Keratinocyte (primary cell): ENCODE data around the gene CDK3. TPM values are rescaled to one million over a fixed set of nuclear protein-coding genes. Genes with fewer than 3 reads are reported as not detected.
A peak's percentile ranks its signal among the peaks of the same experiment; 100 is the strongest.
"Not testable (repeated sequence)": the region's sequence is repeated elsewhere in the genome, so short reads cannot be mapped to it uniquely, and the experiment has no call there.

ENCODE experiments used
- DNase-seq: peaks from one replicate; pipeline ENCODE4 v3.0.0-alpha.2; 2011; ENCODE audit warnings: low read depth, missing footprints, low spot score
- FAIRE-seq: peaks from 2 replicates; lab custom pipeline; 2011; peaks lifted over from hg19 to GRCh38; lab: Jason Lieb, UNC
- H2AFZ ChIP-seq: 2 replicates; pipeline ENCODE4 v1.6.0; 2012; ENCODE audit warnings: low read length, control low read depth, inconsistent platforms; ENCODE audit not compliant: control insufficient read depth
- H3K27ac ChIP-seq: 2 replicates; pipeline ENCODE4 v1.5.1; 2011; ENCODE audit warnings: low read length; ENCODE audit not compliant: control insufficient read depth, insufficient read depth
- H3K27me3 ChIP-seq: 3 replicates; pipeline ENCODE4 v1.6.0; 2011; ENCODE audit warnings: low read length; ENCODE audit not compliant: control insufficient read depth, insufficient read depth; ENCODE audit errors: extremely low read depth
- H3K36me3 ChIP-seq, 2 experiments: 2 replicates in 1 of 2; 3 replicates in 1 of 2; pipeline ENCODE4 v1.5.1; 2011; ENCODE audit warnings: low read length in 2 of 2, mild to moderate bottlenecking in 1 of 2; ENCODE audit not compliant: control insufficient read depth in 2 of 2, insufficient read depth in 2 of 2; ENCODE audit errors: extremely low read depth in 1 of 2
- H3K4me1 ChIP-seq: 3 replicates; pipeline ENCODE4 v1.5.1; 2011; ENCODE audit warnings: low read length; ENCODE audit not compliant: control insufficient read depth, insufficient read depth; ENCODE audit errors: extremely low read depth
- H3K4me2 ChIP-seq: 3 replicates; pipeline ENCODE4 v1.6.0; 2011; ENCODE audit warnings: low read depth, low read length; ENCODE audit not compliant: control insufficient read depth, insufficient read depth; ENCODE audit errors: extremely low read depth
- H3K4me3 ChIP-seq, 3 experiments: fragments of 200-600 bp in 1 of 3; sonication (generic) in 1 of 3; 2 replicates in 2 of 3; 3 replicates in 1 of 3; pipeline ENCODE4 v1.5.1; 2011 to 2016; ENCODE audit warnings: low read length in 3 of 3, mild to moderate bottlenecking in 3 of 3, control low read depth in 2 of 3, inconsistent platforms in 1 of 3, low read depth in 1 of 3, mixed read lengths in 1 of 3, mixed run types in 1 of 3, moderate library complexity in 1 of 3; ENCODE audit not compliant: control insufficient read depth in 2 of 3, insufficient read depth in 2 of 3; ENCODE audit errors: extremely low read depth in 1 of 3
- H3K79me2 ChIP-seq: 2 replicates; pipeline ENCODE4 v1.6.0; 2012; ENCODE audit warnings: low read length; ENCODE audit not compliant: control insufficient read depth, insufficient read depth
- H3K9ac ChIP-seq: 3 replicates; pipeline ENCODE4 v1.6.0; 2011; ENCODE audit warnings: low read length; ENCODE audit not compliant: control insufficient read depth, insufficient read depth; ENCODE audit errors: extremely low read depth
- H3K9me1 ChIP-seq: 3 replicates; pipeline ENCODE4 v1.6.0; 2011; ENCODE audit warnings: low read length; ENCODE audit not compliant: control insufficient read depth, insufficient read depth; ENCODE audit errors: extremely low read depth
- H3K9me3 ChIP-seq: 2 replicates; pipeline ENCODE4 v1.5.1; 2012; ENCODE audit warnings: low read depth, low read length; ENCODE audit not compliant: control insufficient read depth
- H4K20me1 ChIP-seq: 3 replicates; pipeline ENCODE4 v1.6.0; 2011; ENCODE audit warnings: low read length; ENCODE audit not compliant: control insufficient read depth, insufficient read depth; ENCODE audit errors: extremely low read depth
- CTCF ChIP-seq, 3 experiments: IDR thresholded peaks in 1 of 3; conservative IDR thresholded peaks in 1 of 3; optimal IDR thresholded peaks in 1 of 3; 2 replicates in 2 of 3; 3 replicates in 1 of 3; pipeline versions ENCODE3 to v1.5.1; 2011; ENCODE audit warnings: low read length in 3 of 3, mild to moderate bottlenecking in 3 of 3, moderate library complexity in 2 of 3, control low read depth in 1 of 3, inconsistent platforms in 1 of 3; ENCODE audit not compliant: insufficient read depth in 2 of 3; ENCODE audit errors: extremely low read depth in 1 of 3
- EZH2 ChIP-seq: IDR thresholded peaks from one replicate; pipeline ENCODE4 v1.6.1; 2012; ENCODE audit warnings: inconsistent platforms, mild to moderate bottlenecking, low read length, moderate library complexity
- dilution Hi-C: fragments of 300-500 bp; cut with MboI; formaldehyde crosslinking; loops from one replicate; pipeline ENCODE4 v1.7.0; 2020; ENCODE audit warnings: low sequenced_read_pairs; ENCODE audit not compliant: extremely low pct_ligation_motif_present
- polyA plus RNA-seq, 5 experiments: library from polyadenylated mRNA; depleted of rRNA in 3 of 5; stranded (reverse) in 3 of 5; stranded (forward) in 1 of 5; unstranded in 1 of 5; fragments of >200 nt; gene quantifications; 1 replicate in 1 of 5; 2 replicates in 3 of 5; 3 replicates in 1 of 5; pipeline versions ENCODE4 v1.2.1 to v1.2.3, GENCODE V29; 2011 to 2012; ENCODE audit warnings: missing spikeins in 2 of 5, low read depth in 1 of 5, low replicate concordance in 1 of 5

Gene CDK3
- polyA plus RNA-seq, 1 donor (not counting 4 experiments of a cell fraction or from before 2014, with no cell fraction given), result 1.8 TPM

- peaks cover 5 to 11% of the 10 kb centered on the region in 2 experiments for H3K36me3 ChIP-seq
- no peak overlapping the region for H3K4me3 ChIP-seq
- no peaks in the 10 kb centered on the region for H3K79me2 ChIP-seq
- no peak overlapping the region for H2AFZ ChIP-seq
- H3K9ac ChIP-seq, result no peak overlapping the region
- dilution Hi-C loops, result no loop called here
- no peaks in the 10 kb centered on the region for H4K20me1 ChIP-seq
- no peaks in the 10 kb centered on the region for H3K4me1 ChIP-seq
- FAIRE-seq (no peak), DNase-seq (no peak)
- no peaks in the 10 kb centered on the region for H3K9me3 ChIP-seq
- H3K27ac ChIP-seq, result no peak overlapping the region
- no peak overlapping the region for H3K4me2 ChIP-seq
- H3K27me3 ChIP-seq, result no peaks in the 10 kb centered on the region
- TF ChIP-seq CTCF (optimal IDR thresholded peaks at IDR 0.05 in 1 of 3, IDR thresholded peaks at IDR 0.05 in 1 of 3, conservative IDR thresholded peaks at IDR 0.05 in 1 of 3; ENCODE audit: extremely low read depth in 1 of 3, insufficient read depth in 2 of 3, low read length in 3 of 3) (no peak), EZH2 (no peak)
- no peaks in the 10 kb centered on the region for H3K9me1 ChIP-seq
These were observed 30.0 kb upstream of the CDK3 start for GRCh38 chr17:75970626-75971025.

- dilution Hi-C loops, H3K9me1 ChIP-seq, H3K4me2 ChIP-seq, H3K27ac ChIP-seq, H3K27me3 ChIP-seq, H3K9ac ChIP-seq, H4K20me1 ChIP-seq, H3K4me3 ChIP-seq, H2AFZ ChIP-seq, DNase-seq, H3K79me2 ChIP-seq, H3K9me3 ChIP-seq, FAIRE-seq, H3K36me3 ChIP-seq: not testable (repeated sequence)
- peaks cover 10% of the 10 kb centered on the region for H3K4me1 ChIP-seq
These were observed 25.5 kb upstream of the CDK3 start for GRCh38 chr17:75975187-75975586.

GRCh38 chr17:75975757-75976174 is 24.9 kb upstream of the CDK3 start:
- Histone ChIP-seq H4K20me1 (no peaks in the 10 kb centered on the region), H3K9ac (no peak overlapping the region), H2AFZ (peak overlapping the region; percentile 13), H3K36me3 (peaks cover 0 to 4% of the 10 kb centered on the region in 2 experiments), H3K9me1 (no peaks in the 10 kb centered on the region), H3K79me2 (peaks cover 3% of the 10 kb centered on the region), H3K4me3 (peak overlapping the region in 2 of 3 experiments; percentile 25 to 44), H3K27ac (peak overlapping the region; percentile 10), H3K4me1 (peaks cover 12% of the 10 kb centered on the region), H3K27me3 (no peaks in the 10 kb centered on the region), H3K4me2 (peak overlapping the region; percentile 84), H3K9me3 (no peaks in the 10 kb centered on the region)
- no peak for TF ChIP-seq CTCF (optimal IDR thresholded peaks at IDR 0.05 in 1 of 3, IDR thresholded peaks at IDR 0.05 in 1 of 3, conservative IDR thresholded peaks at IDR 0.05 in 1 of 3; ENCODE audit: extremely low read depth in 1 of 3, insufficient read depth in 2 of 3, low read length in 3 of 3)
- TF ChIP-seq EZH2, result no peak
- no peak for DNase-seq
- dilution Hi-C loops, result no loop called here
- no peak for FAIRE-seq
